ENCODE data around the gene FAM163B.
"Not testable (repeated sequence)": the region's sequence is repeated elsewhere in the genome, so short reads cannot be mapped to it uniquely, and the experiment has no call there.

FAM163B gene

GRCh38 chr9:133638711-133639110, 29.5 kb upstream of the FAM163B start:
- no peak for DNase-seq

- no peak for DNase-seq
These were observed 28.9 kb upstream of the FAM163B start for GRCh38 chr9:133638076-133638475.

GRCh38 chr9:133637451-133638055, 28.4 kb upstream of the FAM163B start:
- no peak for DNase-seq

- DNase-seq: no peak
These were observed 27.7 kb upstream of the FAM163B start for GRCh38 chr9:133636902-133637301.

- DNase-seq: no peak
These were observed 26.6 kb upstream of the FAM163B start, which contains the start of gene DBH for GRCh38 chr9:133635533-133636531. DBH (plus strand) TSS chr9:133636363; CDS start chr9:133636372, 9 bp downstream.

- no peak for DNase-seq
These were observed 25.9 kb upstream of the FAM163B start for GRCh38 chr9:133635098-133635497.

- DNase-seq: peak; percentile 31
These were observed 25.0 kb upstream of the FAM163B start for GRCh38 chr9:133634081-133634691.

- DNase-seq: no peak
These were observed 24.5 kb upstream of the FAM163B start for GRCh38 chr9:133633681-133634080.

GRCh38 chr9:133632806-133633680, 23.9 kb upstream of the FAM163B start:
- DNase-seq: no peak

- no peak for DNase-seq
These were observed 21.9 kb upstream of the FAM163B start for GRCh38 chr9:133631111-133631510.

- no peak for DNase-seq
These were observed 20.3 kb upstream of the FAM163B start for GRCh38 chr9:133629221-133630110.

- no peak for DNase-seq
These were observed 19.6 kb upstream of the FAM163B start for GRCh38 chr9:133628766-133629165.

- DNase-seq: no peak
These were observed 18.2 kb upstream of the FAM163B start for GRCh38 chr9:133627341-133627740.

- DNase-seq: not testable (repeated sequence)
These were observed 16.8 kb upstream of the FAM163B start for GRCh38 chr9:133626008-133626407.

- no peak for DNase-seq
These were observed 13.4 kb upstream of the FAM163B start for GRCh38 chr9:133622555-133622954.

GRCh38 chr9:133621725-133622267, 12.6 kb upstream of the FAM163B start:
- DNase-seq: no peak

- DNase-seq: no peak
These were observed 10.6 kb upstream of the FAM163B start for GRCh38 chr9:133619791-133620190.

- DNase-seq: no peak
These were observed 9.5 kb upstream of the FAM163B start for GRCh38 chr9:133618726-133619125.

GRCh38 chr9:133616643-133617405, 7.6 kb upstream of the FAM163B start:
- no peak for DNase-seq

- DNase-seq: no peak
These were observed 6.5 kb upstream of the FAM163B start for GRCh38 chr9:133615606-133616188.
